ENCODE measurements around the gene CAST.

DNA sequence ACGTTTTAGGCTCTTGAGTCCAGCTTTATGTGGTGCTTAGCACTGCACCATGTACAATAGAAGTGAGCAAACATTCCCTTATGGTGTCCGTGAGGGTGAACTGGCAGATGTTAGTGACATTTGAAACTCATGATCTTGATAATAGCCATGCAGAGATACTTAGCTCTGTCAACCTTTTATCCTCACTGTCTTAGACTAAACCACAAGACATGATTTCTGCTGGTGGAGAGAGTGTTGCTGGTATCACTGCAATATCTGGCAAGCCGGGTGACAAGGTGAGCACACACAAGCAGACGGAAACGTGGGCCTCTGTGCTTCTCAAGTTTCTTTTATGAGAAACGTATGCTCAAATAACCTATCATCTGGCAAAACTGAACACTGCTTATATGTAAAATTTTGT is 68.4 kb downstream of the CAST start:
- TF ChIP-seq ZNF274 (IDR thresholded peaks at IDR 0.05; ENCODE audit: low read depth, low read length): no peak
- no peak for TF ChIP-seq SUZ12 (IDR thresholded peaks at IDR 0.05; ENCODE audit: extremely low read depth, insufficient read depth, insufficient read length)
- no peak for TF ChIP-seq YY1 (IDR thresholded peaks at IDR 0.05; ENCODE audit: insufficient read depth, insufficient read length)

Measured in NT2/D1 (cell line).